Measurements from ENCODE around the gene HECTD2.
"Not testable (repeated sequence)": the region's sequence is repeated elsewhere in the genome, so short reads cannot be mapped to it uniquely, and the experiment has no call there.

The HECTD2 gene

DNA sequence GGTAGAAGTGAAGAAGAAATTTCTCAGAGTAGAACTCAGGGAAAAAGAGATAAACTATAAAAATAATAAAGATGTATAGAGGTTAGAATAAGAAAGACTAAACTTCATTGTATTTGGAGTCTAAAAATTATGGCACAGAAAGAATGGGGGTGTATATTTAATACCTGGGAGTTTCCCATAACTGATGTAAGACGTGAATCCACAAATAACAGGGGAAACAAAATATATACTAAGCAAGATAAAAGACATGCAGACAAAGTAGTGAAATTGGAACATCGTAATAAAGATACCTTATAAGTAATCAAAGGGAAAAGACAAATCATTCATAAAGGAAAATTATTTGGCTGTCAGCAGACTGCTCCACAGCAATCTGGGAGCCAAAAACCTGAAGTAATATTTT, 62.8 kb downstream of the HECTD2 start:
- DNase-seq (ENCODE audit: low read depth in 2 of 2): no peak

DNA sequence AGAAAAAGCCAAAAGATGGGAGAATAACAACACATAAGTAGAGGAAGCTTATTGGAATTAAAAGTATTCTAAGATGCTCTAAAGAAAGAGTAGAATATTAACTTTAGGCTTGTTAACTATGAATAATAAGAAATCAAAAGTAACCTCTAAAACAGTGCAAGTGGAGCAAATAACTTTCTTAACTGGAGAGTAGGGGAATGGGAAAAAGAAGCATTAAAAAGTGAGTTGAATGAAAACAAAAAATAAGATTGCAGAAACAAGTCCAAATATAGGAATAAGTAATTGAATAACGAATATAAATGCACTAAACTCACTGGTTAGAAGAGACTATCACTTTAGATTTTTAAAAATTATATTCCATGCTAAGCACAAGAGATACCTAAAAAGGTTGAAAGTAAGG, 63.9 kb downstream of the HECTD2 start:
- no peak for DNase-seq (ENCODE audit: low read depth in 2 of 2)

DNA sequence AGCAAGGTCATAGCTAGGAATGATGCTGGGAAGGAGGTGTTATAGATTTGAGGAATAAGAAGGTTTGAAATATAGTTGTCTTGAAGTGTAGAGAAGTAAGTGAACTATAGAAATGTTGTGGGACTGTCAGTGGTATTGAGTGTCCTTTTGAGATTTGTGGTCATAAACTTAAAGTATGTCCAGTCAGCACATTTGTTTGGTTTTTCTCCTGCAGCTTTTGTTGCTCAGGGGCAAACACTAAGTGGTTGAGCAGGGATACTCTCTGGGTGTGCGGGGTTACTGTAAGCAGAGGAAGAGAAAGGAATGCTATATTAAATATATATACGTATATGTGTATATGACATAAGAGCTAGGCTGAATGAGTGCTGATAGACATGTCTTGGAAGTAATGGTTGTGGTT, 67.1 kb downstream of the HECTD2 start:
- DNase-seq (ENCODE audit: low read depth in 2 of 2): no peak

DNA sequence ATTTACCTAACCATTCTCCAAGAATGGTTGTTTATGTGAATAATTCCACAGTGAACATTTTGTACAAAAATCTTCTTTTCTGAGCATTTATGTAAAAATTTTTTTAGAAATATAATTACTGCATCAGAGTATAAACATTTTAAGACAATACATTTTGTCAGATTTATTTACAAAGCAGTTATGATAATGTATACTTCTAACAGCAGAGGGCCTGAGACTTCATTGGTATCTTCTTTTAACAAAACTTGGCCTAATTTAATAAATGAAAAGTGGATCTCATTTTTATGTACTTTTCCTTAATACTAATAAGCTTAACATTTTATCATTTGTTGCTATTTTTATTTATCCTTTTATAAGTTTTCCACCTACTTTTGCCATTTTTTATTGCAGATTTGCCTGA, 69.4 kb downstream of the HECTD2 start:
- DNase-seq (ENCODE audit: low read depth in 2 of 2): no peak

DNA sequence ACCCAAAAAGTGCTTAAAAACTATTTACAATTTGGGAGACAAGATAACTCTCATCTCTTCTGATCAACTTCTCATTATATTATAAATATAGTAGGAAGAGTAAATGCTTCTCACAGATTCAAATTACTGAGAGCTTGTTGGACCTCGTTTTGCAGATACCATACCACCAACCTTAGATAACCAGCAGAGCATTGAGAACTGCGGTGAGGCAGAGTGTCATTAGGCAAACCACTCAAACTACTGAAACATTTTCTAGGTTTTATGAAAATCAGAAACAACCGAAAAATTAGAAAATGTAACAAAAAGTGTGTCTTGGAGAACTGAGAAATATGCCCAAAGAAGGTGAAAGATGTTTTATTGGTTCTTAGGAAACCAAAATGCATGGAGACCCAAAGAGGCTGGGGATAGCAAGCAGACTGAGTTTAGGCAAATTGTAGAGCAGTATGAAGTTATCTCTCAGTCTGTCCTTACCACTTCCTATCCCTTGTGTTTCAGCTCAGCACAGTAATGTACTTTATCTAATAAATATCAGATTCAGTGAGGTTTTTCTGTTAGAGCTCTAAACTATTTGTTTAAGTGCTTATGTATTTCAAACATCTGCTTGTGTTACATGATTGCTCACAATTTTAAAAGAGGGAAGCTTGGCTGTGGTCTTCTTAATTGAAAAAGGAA, 77.9 kb downstream of the HECTD2 start:
- no peak for DNase-seq (ENCODE audit: low read depth in 2 of 2)

DNA sequence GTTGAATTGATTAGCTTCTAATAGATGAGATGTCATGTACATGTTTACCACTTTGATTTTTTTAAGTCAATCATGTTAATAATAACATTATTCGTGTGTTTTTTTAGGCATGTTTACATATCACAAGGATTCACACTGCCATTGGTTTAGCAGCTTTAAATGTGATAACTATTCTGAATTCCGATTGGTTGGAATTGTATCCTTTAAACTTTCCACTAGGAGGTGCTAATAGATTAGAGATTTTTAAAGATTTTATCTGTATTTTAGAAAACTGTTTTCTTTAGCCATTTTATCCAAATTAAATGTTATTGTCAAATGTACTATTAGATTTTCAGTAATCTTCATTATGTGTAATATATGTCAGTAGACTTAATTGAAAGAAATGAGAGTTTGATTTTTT, 83.2 kb downstream of the HECTD2 start:
- DNase-seq (ENCODE audit: low read depth in 2 of 2): no peak

DNA sequence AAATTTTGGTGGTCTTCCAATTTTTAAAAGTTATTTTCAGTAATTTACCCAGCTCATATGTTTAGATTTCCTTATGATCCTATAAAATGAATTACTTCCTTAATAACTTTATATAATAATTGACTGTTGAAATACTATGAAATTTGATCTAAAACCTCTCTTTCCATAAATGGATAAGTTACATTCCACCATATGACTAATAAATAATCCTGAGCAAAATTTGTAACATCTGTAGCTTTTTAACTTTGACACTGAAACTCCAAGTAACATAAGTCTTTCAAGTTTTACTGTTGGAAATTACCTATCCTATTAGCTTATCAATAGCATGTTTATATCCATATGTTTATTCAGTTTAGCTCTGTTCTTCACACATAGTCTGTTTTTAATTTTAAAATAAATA, 85.3 kb downstream of the HECTD2 start:
- no peak for DNase-seq (ENCODE audit: low read depth in 2 of 2)

DNA sequence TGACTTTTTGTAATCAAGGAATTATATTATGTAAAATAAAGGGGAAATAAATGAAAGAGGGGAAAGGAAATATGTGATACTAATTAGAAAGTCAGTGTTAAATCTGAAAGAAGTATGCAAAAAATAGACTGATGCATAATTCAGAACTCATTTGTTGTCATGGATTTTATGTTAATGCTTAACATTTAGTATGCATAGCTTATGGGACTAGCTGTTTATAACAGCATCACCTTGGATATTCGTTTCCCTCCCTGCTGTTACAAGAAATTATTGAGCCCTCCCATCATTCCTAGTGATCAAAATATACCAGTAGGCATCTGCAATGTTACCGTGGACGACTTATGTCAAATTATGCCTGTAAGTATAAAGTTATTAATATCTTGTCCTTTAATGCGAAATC, 85.9 kb downstream of the HECTD2 start:
- no peak for DNase-seq (ENCODE audit: low read depth in 2 of 2)

DNA sequence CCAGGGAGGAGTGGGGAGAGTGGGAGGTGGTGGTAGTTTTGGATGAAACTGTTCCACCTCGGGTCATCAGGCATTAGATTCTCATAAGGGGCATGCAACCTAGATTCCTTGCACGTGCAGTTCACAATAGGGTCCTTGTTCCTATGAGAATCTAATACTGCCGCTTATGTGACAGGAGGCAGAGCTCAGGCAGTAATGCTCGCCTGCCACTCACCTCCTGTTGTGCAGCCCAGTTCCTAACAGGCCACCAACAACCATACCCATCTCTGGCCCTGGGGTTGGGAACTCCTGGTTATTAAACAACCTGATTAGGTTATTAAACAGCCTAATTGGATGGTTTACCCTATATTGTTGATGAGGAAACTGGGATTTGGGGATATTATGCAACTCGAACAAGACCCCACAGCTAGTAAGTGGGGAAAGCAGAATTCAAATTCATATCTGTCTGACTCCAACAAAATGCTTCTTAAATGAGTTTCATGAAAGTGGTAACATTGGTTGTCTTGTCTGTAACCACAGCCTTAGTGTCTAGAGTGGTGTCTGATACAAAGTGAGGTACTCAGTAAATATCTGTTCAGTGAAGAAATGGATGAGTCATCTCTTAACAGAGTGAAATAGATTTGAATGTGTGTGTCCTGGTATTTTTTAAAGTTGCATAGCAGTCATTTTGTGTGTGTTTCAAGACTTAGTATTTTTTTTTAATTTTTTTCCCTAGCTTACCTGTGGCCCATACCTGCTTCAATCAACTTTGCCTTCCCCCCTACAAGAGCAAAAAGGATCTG, 101.6 kb downstream of the HECTD2 start:
- DNase-seq (ENCODE audit: low read depth in 2 of 2): no peak

DNA sequence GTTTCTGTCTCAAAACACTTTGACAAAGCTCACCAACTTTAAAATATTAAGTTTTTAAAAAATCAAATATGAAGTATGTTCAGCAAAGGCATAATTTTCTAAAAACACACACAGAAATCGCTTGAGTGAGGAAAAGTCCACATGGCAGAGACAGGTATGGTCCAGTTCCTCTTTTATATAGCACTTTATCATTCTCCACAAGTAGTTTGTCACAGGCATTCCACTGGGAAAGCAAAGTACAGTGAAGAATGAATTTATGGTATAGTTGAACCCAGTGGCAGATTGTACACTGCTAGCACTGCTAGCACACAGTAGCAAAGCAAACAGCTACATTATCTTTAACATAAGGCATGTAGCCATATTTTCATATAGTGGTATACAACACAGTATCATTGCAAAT, 102.3 kb downstream of the HECTD2 start:
- DNase-seq (ENCODE audit: low read depth in 2 of 2): no peak

DNA sequence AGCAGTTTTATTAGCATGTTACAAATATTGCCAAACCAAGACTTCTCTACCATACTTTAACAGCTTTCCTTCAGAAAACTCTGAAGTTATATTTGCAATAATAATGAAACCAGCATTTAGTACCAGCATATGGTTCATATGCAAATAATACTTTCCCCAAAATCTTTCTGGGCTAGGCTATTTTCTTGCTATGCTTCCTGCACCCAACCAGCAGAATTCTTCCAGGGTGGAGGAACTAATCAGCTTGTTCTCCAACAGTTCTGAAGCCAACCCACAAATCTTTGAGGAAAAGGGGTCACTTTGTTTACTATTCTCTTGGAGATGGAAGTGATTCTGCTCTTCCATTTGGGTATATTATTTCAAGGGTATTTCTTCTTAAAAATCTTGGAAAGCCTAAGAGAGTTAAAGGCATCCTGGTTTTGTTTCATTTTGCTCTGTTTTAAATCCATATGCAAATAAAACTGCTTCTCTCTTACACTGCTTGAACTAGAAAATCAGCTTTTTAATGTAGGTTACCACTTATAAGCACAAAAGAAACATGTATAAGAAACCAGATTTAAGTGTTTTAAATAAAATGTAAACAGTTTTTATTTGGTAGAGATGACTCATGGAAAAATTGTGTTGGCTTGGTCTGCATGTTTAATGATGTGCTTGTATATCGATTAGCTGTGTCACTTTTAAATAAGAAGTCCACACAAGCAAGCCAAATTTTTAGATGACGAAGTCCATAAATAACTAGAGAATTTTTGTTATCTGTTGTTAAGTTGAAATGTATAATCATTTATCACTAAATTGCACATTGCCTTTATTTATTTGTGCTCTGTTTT, 103.7 kb downstream of the HECTD2 start:
- no peak for DNase-seq (ENCODE audit: low read depth in 2 of 2)

DNA sequence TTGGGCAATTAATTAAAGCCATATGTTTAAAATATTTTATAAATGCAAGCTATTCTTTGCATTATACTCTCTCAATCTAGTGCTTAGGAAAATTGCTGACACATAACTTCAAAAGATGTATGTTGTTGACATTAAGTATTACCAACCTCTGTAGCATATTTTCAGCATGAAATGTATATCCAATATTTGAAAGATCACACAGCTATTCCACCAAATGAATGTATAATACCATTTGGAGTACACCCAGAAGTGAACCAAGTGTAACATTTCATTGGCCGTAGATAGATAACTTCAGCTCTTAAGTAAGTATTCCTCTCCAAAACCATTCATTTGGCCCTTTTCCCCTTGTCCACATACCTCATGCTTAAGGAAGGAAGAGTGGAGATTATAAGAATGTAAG, 104.6 kb downstream of the HECTD2 start:
- no peak for DNase-seq (ENCODE audit: low read depth in 2 of 2)

DNA sequence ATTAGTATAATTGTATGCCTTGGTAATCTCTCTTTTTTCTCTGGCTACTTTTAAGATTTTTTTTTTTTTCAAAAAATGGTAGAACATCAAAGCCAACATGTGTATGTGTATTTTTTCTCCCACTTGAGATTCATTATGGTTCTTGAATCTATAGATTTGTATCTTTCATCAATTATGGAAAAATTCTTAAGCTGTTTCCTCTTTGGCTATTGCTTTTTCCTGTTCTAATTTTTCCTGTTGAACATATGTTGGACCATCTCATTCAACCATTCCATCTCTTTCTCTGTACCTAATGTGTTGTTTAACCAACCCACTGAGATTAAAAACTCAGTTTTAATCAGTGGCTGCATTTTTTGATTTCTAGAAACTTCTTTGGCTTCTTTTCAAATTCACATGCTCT, 107.2 kb downstream of the HECTD2 start:
- DNase-seq (ENCODE audit: low read depth in 2 of 2): no peak

DNA sequence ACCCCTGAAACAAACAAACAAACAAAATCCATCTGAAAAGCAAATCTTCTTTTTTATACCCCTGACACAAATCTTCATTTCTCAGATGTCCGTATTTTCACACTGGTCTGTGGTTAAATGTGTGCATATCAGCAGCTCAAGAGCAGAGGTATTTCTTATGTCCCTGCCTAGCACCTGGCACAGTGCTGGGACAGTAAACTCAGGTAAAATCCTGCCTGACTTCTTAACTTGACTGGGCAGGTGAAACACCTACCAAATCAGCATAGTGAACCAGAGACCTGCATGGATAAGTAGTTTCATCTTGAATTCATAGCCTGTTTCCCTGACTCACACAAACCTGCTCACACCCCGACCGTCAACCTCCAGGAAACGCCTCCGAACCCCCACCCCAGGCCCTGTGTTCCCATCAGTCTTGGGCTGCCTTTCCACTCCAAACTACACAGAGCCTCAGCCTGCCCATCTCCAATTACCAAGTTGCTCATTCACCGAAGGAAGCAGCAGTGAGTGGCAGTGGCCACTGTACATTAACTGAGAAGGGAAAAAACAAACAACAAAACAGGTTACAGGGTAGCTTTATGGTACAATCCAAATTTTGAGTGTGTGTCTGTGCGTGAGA, 109.9 kb downstream of the HECTD2 start:
- no peak for DNase-seq (ENCODE audit: low read depth in 2 of 2)

DNA sequence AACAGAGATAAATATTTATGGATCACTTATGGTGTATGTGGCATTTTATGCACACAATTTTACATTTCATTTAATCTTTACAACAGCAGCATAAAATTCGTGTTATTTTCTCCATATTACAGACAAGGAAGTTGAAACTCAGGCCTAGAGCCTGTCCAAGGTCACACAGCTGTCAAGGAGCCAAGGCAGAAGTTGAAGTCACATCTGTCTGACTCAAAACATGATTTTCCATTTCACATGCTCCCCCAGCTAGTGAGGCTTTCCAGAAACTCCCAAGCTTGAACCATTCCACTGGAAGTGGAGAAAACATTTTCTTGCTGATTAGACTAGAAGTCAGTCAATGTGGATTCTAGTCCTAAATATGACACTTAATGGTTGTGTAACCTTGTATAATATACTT, 110.5 kb downstream of the HECTD2 start:
- DNase-seq (ENCODE audit: low read depth in 2 of 2): no peak

DNA sequence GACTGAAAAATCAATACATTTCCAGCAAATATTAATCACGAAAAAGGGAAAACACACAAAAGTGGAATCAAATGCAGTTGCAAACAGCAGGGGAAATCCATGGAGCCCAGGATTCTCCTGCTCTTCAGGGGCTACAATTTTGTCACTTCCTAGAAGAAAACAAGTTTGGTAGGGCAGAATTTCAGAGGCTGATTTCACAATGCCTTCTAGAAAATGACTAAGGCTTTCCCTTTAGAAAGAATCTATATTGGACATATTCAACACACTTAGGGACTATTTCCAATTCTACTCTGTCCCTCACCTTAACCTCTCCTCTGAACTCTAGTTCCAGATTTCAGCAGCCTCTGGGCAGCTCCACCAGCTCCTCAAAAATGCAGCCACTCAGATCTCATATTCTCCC, 111.3 kb downstream of the HECTD2 start:
- no peak for DNase-seq (ENCODE audit: low read depth in 2 of 2)

DNA sequence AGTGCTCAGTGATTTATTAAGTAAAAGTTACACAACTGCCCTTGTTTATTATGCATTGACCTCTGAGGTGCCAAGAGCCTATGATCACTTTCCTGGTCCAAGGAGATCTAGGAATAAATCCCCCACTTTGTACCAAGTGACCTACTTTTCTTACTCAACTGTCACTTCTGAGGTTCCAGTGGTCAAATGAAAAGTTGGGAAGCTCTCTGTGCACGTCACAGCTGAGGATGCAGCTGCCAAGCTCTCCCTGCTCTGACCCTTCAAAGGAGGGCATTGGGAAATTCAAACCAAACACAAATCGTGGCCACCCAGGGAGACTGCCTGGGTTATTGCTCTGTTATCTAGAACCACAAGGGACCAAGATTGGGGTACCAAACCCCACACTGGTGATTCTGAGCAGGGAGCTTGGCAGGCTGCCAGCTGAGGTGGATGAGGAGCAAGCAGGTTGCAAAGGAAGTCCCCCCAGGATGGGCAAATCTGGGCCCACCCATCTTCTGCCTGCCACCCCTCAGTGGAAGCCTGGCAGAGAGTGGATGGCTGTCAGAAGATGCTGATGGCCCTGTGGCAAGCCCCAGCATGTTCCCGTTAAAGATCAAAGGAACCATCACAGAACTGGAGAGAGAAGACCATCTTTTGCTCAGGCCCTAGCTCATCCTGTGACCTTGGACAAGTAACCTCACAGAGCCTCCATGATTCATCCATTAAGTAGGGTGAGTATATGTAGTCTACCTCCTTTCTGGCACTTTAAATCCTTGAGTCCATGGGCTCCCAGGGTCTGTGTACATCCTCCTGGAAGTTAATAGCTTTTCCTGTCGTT, 116.0 kb downstream of the HECTD2 start:
- DNase-seq (ENCODE audit: low read depth in 2 of 2): no peak

DNA sequence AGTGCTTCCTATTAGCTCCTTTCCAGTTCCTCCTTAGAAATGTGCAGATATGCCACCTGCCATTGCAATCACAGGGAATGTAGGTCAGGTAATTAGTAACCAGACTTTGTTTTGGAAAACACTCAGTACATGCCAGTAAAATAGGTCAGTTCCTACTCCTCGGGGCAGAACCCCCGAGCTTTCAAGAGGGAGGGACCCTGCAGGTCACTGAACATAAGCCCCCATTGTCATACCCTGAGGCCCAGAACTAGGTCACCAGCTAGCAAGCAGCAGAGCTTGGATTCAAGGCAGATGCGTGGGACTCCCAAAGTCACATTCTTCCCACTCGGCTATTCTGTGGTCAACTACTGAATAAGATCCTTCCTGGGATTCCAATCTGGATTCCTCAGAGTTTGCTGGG, 117.9 kb downstream of the HECTD2 start:
- no peak for DNase-seq (ENCODE audit: low read depth in 2 of 2)

DNA sequence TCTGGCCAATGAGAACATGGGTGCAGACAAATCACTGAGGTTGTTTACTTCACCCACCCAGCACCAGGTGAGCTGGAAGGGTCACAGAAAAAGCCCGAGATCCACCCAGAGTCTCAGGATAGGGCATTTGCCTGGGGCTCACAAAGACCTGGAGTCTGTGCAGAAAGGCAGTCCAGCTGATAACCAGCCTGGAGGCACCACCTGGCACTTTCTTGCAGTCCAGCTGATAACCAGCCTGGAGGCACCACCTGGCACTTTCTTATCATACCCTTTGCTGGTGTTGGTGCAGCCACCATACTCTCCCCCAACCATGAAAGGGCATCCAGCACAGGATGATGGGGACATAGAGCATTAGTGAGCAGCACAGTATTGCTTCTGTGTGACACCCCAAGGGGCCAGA, 118.6 kb downstream of the HECTD2 start:
- no peak for DNase-seq (ENCODE audit: low read depth in 2 of 2)

DNA sequence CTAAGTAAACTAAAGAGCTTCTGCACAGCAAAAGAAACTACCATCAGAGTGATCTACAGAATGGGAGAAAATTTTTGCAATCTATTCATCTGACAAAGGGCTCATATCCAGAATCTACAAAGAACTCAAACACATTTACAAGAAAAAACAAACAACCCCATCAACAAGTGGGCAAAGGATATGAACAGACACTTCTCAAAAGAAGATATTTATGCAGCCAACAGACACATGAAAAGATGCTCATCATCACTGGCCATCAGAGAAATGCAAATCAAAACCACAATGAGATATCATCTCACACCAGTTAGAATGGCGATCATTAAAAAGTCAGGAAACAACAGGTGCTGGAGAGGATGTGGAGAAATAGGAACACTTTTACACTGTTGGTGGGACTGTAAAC, 124.6 kb downstream of the HECTD2 start:
- not testable (repeated sequence) for DNase-seq (ENCODE audit: low read depth in 2 of 2)

DNA sequence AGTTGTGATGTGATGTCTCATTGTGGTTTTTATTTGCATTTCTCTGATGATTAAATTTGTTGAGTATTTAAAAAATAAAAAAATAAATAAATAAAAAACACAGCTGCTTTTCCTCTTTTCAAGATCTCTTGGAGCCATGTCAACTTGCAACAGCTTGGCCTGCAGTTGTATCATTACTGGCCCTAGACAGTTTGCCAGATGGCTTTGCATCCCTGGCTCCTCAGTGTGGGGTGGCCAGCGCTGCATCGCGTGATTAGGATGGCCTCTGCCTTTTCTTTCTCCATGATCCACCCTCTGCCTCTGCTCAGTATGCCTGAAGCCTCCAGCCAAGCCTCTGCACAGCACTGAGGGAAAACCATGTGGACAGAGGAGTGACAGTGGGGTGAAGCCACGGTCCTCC, 126.0 kb downstream of the HECTD2 start:
- no peak for DNase-seq (ENCODE audit: low read depth in 2 of 2)

DNA sequence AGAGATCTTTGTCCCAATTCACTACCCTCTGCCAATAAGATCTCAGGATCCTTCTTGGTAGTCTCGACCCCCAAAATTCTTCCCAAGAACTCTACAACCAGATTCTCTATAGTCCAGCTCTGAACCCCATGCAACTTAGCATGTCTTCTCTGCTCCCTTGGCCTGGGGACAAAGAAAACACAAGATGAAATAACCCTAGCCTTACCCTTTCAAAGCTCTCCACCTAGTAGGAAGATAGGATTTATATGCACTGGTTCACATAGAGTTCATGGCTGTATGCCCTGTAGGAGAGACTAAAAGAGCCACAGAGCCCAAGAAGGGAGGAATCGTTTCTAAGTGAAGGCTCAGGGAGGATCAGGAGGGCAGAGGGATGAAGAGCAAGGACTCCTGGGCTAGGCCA, 126.6 kb downstream of the HECTD2 start:
- DNase-seq (ENCODE audit: low read depth in 2 of 2): no peak

Measured in stimulated activated CD4-positive, alpha-beta T cell treated with anti-CD3 and anti-CD28 coated beads, Interleukin-15, amount 100 ng/mL, for 48 hours (primary cell).